Amygdala (tissue), 56 donors: ENCODE results near the gene LCORL.

Experiments
- DNase-seq, 56 donors: peaks; one replicate each; lab custom pipeline; 2025; lab: John Stamatoyannopoulos, UW

The LCORL gene

DNA sequence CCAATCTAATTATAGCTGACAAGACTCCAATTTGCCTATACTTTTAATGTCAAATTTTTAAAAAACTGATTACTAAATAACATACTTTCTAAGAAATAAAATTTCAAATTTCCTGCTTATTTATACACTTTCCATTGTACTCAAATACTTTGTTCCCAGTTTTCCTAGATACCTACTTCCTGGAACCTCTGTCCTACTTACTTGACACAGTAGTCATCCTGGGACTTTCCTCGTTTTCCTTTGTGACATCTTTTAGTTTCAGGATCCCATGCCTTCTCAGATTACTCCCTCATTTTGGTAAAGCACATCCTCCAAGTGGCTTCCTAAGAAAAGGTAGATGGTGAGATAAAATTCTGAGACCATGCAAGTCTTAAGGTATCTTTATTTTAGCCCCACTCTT, 226.8 kb downstream of the LCORL start:
- no peak for DNase-seq
